GM12892 (cell line): ENCODE data around the gene CDC14A.

ENCODE experiments used
- POLR2A ChIP-seq: IDR thresholded peaks from 2 replicates; pipeline ENCODE4 v1.6.1; 2011; ENCODE audit warnings: low read depth, low read length, control low read depth
- POLR2AphosphoS5 ChIP-seq: IDR thresholded peaks from 2 replicates; pipeline ENCODE4 v1.6.1; 2011; ENCODE audit warnings: low read depth, low read length, control low read depth
- TAF1 ChIP-seq: IDR thresholded peaks from 2 replicates; pipeline ENCODE4 v1.6.1; 2011; ENCODE audit warnings: low read depth, mild to moderate bottlenecking, control low read depth, low read length, borderline replicate concordance

- no peak for TF ChIP-seq POLR2A
- no peak for TF ChIP-seq TAF1
- TF ChIP-seq POLR2AphosphoS5 = no peak
Observed at GRCh38 chr1:100543640-100544039, 191.3 kb downstream of the CDC14A start.
